ENCODE measurements around the gene PARVG.

PARVG gene

DNA sequence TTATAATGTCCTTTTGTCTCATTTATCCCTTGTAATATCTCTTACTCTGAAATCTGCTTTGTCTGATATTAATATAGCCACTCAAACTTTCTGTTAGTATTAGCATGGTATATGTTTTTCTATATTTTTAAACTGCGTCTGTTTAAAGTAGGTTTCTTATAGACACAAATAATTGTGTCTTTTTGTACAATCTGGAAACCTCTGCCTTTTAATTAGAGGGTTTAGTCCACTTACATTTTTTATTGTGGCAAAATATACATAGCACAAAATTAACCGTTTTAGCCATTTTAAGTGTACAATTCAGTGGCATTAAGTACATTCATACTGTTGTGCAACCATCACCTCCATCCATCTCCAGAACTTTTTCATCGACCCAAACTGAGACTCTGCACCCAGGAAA lies 28.6 kb downstream of the PARVG start:
- DNase-seq (ENCODE audit: insufficient read length, low spot score), result no peak
- FAIRE-seq, result no peak

DNA sequence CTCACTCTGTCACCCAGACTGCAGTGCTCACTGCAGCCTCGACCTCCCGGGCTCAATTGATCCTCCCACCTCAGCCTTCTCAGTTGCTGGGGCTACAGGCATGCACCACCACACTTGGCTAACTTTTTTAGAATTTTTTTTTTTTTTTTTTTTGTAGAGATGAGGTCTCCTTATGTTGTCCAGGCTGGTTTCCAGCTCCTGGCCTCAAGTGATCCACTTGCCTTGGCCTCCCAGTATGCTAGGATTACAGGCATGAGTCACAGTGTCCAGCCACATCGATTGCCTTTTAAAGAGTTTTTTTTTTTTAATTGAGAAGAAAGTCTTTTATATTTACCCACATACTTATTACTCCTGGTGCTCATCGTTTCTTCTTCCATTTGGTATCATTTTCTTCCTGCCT lies 30.0 kb downstream of the PARVG start:
- FAIRE-seq (no peak), DNase-seq (ENCODE audit: insufficient read length, low spot score) (no peak)

DNA sequence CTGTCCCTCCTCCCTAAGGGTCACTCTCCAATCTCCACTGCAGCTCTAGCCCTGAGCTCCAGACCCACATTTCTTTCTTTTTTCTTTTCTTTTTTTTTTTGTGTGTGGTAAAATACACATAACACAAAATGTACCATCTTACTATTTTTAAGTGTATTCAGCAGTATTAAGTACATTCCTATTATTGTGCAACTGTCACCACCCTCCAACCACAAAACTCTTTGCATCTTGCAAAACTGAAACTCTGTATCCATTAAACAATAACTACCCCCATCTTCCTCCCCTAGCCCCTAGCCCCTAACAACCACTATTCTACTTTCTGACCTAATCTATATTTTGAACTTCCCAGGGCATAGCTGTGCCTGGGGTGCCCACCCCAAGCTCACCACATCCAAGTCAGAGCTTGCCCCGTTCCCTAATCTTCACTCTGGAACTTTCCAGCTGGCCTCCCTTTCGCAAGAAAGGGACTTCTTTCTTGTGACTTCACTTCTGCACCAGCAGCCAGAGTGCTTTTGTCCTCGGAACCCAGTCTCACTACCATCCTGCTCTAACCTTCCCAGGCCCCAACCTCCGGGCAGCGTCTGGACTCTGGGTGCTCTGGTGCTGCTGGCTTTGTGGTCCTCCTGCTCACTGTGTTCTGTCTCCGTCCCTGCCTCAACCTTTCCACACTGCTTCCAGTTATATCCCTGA lies 30.7 kb downstream of the PARVG start:
- DNase-seq (ENCODE audit: insufficient read length, low spot score) (no peak), FAIRE-seq (no peak)

DNA sequence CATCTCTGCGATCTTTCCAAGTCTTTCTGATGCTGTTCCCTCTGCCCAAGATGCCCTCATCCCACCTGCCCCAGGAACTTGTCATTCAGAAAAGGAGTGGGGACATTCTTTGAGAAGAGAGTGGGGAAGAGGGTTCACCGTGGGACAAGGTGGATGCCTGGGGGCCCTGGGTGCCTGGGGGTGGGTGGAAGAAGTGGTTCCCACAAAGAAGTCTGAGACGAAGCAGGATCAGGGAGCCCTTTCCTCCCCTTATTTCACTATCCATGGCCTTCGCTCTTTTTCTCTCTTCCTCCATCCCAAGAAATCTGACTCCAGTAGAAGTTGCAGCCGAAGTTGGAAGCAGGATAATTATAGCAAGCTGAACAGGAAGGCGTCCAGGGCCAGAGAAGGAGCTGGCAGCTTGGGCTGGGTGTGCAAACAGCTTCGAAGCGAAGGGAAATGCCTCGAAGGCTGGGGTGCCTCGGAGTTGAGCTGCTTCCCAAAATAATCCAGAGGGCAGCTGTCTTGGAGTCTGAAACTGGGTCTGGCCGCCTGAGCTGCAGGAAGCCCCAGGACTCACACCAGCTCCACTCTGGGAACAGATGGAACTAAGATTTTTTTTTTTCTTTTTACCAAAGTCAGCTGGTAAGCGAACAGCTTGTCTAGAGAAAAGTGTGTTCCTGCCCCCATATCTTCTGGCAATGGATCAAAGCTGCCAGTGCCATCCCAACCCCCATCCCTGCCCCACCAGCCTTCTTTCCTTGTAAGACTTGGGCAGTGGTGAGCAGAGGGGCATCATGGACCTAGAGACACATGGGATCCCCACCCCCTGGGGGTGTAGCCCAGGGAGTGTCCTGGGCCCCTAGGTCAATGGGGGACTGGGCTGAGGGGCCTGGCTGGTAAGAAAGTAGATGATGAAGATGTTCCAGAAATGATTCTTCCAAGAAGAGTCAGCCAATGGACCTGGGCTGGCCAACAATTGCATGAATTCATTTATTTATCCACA lies 31.5 kb downstream of the PARVG start:
- DNase-seq (ENCODE audit: insufficient read length, low spot score) (no peak), FAIRE-seq (no peak)

DNA sequence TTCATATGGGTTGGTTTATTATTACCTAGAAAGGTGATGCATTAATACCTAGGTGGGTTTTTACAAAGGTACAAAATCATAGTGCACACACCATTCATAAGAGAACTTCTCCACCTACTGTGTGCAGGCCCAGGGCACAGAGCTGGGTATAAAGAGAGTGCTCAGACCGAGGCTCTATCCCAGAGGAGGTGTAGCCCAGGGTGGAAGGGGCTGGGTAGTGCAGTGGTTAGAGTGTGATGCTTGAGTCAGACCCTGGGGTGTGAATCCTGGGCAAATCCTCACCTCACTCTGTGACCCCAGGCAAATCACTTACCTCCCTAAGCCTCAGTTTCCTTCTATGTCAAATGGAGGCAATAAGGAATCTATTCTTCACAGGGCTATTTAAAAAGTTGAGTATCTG lies 32.2 kb downstream of the PARVG start:
- FAIRE-seq (no peak), DNase-seq (ENCODE audit: insufficient read length, low spot score) (no peak)

DNA sequence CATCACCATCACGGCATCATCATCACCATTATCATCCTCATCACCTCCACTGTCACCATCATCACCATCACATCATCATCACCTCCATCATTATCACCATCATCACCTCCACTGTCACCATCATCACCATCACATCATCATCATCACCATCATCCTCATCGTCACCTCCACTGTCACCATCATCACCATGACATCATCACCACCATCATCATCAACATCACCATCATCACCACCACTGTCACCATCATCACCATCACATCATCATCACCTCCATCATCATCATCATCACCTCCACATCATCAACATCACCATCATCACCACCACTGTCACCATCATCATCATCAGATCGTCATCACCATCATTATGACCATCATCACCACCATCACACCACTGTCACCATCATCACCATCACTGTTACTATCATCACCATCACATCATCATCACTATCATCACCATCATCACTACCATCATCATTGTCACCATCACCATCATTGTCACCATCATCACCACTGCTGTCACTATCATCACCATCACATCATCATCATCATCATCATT lies 32.8 kb downstream of the PARVG start:
- no peak for FAIRE-seq

DNA sequence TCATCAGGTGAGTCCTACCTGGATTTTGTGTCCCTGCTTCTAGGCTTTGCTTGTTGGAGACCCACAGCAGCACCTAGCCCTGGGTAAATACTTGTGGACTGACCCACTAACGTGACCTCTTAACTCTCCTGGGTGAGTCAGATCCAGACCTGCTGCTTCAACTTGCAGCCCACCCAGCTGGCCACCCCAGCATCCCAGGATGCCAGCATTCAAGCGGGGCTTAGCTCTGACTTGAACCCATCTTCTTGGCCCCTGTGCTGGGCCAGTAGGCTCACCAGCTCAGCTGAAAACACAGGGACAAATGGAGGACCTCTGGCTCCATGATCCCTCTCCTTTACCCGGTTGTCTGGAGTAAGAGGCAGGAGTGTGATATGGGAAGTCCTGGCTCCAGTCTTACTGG lies 33.5 kb downstream of the PARVG start:
- DNase-seq (ENCODE audit: insufficient read length, low spot score) (no peak), FAIRE-seq (no peak)

More for the DNA sequence above, 32.8 kb downstream of the PARVG start:
- DNase-seq (ENCODE audit: insufficient read length, low spot score), result no peak

DNA sequence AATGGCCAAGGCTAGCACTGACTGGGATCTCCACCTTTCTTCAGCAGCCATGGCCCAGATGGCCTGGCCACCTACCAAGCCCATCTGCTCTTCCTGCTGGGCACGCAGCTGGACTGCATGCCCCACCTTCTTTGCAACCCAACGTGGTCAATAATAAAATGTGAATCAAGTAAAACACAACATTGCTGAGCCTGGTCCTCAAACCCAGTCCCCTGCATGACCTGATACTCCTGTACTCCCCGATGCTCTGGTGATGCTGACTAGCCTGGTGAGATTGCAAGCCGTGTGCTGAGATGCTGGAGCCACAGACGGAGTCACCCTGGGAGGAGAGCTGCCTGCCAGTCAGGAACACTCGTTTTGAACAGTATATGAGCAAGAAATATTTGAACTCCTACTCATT lies 34.0 kb downstream of the PARVG start:
- FAIRE-seq, result no peak
- DNase-seq (ENCODE audit: insufficient read length, low spot score), result no peak

DNA sequence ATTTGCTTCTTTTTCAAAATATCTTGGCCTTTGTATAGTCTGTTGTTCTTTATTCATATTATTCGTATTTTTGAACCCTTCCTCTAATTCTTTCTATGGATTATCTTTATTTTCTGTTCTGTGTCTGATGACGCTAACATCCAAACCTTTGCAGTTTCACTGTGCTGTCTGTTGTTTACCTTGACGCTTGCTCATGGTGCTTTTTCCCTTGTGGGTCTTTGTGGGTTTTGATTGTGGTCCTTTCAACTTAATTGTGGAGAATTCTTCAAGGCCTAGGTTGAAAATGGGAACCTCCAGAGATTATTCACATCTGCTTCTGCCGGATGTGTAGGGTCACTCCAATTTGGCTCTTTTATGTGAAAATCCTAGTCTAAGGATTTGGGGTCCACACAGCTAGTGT lies 34.6 kb downstream of the PARVG start:
- DNase-seq (ENCODE audit: insufficient read length, low spot score) (no peak), FAIRE-seq (no peak)

DNA sequence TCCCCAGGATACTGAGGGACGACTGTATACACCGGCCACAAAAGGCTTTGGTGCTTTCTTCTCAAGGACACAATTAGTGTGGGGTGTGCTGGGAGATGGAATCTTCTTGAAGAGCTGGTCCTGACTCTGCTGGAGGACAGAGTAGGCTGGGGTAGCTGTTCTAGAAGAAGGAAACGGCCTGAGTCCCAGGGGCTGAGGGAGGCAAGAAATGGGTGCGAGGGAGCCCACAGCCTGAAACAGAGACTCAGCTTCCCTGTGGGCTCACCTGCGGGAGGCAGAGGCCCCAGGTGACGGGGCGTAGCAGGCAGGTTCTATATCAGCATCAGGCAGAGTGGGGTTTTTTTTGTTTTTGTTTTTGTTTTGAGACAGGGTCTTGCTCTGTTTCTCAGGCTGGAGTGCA lies 36.6 kb downstream of the PARVG start:
- DNase-seq (ENCODE audit: insufficient read length, low spot score) (no peak), FAIRE-seq (no peak)

DNA sequence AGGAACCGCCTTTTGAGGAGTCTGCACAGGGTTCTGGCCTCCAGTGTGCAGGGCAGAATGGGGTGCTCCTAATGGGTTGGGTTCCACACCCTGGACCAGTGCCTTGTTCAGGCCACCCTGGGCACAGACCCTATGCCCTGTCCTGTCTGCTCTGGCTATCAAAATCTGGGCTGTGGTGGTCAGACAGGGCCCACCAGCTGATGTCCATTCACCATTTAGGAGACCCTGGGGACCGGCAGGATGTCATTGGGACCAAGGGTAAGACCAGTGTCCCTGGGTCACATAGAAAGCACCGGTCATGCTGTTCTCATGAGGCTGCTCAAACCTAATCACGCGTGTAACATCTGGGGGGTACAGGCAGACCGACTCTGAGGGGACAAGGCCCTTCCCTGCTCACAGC lies 37.3 kb downstream of the PARVG start:
- no peak for FAIRE-seq
- DNase-seq (ENCODE audit: insufficient read length, low spot score), result no peak

DNA sequence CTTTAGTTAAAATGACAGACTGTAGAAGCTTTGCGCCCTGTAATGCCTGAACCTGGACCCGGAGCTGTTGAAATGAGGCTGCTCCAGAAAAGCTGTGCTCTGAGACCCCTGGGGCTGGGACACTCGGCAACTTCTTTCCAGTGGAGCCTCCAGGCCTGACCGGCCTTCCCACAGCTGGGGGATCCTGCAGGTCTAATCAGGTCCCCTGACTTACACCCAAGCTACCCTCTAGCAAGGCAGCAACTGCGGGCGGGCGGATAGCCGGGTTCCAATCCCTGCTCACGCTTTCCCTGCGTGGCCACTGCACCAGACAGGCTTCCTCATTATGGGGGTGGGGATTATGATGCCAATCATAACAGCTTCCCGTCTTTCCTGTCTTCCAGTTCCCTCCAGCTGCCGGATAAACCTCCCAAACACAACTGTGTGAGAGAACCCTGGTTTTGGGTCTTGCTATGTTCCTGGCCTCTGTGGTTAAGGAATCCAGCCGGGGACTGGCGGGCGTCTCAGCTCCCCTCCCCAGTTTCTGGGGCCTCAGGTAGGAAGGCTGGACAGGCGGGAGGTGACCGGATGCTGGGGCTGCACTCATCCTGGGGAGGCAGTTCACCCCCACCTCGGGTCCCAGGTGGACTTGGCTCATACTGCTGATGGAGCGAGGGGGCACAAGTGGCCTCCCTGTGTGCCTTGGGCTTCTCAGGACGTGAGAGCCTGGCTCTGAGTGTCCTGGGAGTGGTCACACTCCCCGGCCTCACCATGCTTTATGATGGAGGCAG lies 38.6 kb downstream of the PARVG start:
- DNase-seq (ENCODE audit: insufficient read length, low spot score), result no peak
- FAIRE-seq, result no peak

DNA sequence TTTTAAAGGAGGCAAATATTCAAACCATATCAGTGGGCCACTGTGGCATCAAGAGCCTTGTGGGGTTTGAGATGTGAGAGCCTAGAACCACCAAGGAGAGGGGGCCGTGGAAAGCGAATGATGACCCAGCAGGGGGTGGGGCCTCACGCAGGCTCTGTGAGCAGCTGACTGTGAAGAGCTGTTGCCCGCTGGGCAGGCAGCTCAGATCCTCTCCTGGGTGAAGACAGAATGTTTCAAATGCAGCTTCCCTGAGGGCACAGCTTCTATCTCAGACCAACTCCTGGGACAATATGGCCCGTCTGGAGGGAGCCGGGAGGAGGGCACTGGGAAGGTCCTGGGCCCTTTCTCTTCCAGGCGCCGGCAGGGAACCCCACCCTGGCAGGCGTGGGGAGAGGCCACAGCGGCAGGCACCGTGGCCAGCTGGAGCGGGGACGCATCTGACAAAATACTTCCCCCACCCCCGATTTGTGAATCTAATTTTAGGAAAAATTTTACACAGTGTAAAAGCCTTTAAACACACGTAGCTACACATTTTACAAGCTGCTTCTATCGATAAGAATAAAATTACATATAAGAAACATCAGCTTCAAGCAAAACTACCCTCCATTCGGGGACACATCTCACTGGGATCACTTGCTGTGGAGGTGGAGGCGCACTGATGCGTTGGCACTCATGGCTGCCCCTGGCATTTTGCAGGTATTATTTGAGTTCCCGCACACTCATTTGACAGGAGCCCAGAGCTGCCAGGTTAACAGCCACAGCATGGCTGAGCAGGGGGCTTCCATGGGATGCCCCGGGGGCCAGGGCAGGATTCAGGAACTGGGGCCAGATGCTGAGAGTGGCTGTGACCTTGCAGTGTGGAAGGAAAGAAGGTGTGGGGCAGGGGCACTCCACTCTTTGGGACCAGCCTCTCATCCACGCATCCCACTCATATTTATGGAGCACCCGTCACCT lies 40.3 kb downstream of the PARVG start:
- DNase-seq (ENCODE audit: insufficient read length, low spot score), result no peak
- no peak for FAIRE-seq

DNA sequence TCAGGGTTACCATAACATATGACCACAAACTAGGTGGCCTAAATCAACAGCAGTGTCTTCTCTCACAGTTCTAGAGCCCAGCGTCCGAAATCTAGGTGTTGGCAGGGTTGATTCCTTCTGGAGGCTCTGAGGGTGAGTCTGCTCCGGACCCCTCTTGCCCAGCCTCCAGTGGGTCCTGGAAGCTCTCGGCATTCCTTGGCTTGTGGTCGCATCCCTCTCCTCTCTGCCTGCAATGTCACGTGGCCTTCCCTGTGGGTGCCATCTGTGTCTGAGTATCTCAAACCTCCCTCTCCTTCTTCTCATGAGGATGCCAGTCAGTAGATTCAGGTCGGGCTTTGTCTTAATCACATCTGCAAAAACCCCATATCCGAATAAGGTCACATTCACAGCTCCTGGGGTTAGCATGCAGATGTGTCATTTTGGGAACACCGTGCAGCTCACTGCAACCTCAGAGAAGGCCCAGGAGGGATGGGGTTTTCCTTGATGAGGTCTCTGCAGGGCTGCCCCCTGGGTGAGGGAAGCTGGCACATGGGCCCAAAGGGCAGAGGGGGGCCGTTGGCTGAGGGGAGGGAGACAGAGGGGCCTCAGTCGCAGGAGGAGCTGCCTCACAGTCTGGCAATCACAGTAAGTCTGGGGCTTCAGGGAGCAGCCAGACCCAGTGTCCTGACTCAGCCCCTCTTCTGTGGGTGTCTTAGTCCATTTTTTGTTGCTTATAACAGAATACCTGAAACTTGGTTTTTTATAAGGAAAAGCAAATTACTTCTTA lies 41.2 kb downstream of the PARVG start:
- no peak for DNase-seq (ENCODE audit: insufficient read length, low spot score)
- no peak for FAIRE-seq

DNA sequence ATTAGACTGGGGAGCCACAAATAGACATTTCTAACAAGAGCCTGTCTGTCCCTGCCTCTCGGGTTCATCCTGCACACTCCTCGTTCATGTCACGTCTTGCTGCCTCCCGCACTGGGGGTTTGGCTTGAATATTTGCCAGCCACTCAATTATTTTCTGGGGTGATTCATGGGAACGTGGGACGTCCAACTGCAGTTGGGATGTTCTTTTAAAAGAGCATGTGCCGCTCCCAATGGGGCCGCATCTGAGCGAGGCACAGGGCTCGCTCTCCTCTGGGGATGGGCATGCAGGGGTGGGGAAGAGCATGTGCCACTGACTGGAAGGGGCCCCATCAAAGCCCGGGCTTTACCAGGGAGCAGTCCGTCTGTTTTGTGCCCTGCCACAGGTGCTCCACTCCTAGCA lies 43.4 kb downstream of the PARVG start:
- no peak for FAIRE-seq
- DNase-seq (ENCODE audit: insufficient read length, low spot score), result no peak

DNA sequence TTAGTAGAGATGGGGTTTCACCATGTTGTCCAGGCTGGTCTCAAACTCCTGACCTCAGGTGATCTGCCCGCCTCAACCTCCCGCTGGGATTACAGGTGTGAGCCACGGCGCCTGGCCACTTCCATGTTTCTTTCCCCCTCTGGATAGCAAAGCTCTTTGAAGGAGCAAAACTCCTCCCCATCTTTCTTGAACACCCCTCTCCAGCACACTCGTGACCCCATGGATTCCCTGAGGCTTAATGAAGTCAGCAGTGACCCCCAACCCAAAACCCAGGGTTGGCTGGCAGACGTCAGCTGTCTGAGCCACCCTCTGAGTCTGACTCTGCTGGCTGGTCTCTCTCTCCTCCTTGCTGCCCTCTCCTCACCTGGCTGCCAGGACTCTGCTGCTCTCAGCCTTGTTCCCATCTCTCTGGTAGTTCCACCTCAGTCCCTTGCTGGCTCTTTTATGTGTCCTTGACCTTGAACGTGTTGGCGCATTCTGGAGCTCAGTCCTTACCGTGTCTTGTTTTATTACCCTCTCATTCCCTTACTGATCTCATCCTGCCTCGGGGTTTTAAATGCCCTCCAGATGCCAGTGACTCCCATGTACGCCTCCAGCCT lies 44.5 kb downstream of the PARVG start:
- FAIRE-seq (no peak), DNase-seq (ENCODE audit: insufficient read length, low spot score) (no peak)

DNA sequence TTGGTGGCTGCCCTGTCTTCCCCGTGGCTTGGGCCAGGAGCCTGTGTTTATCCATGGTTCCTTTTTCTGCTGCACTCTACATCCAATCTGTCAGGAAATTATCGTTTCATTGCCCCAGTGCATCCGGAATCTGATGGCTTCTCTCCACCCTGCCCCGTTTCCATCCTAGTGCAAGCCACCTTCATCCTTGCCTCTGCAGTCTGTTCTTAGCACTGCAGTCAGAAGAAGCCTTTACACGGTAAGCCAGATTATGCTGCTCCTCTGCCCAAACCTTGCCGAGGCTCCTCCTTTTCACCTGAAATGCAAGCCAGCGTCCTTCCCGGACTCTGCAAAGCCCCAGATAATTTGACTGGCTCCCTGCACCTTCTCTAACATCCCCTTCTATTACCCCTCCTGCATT lies 45.1 kb downstream of the PARVG start:
- DNase-seq (ENCODE audit: insufficient read length, low spot score) (no peak), FAIRE-seq (no peak)

DNA sequence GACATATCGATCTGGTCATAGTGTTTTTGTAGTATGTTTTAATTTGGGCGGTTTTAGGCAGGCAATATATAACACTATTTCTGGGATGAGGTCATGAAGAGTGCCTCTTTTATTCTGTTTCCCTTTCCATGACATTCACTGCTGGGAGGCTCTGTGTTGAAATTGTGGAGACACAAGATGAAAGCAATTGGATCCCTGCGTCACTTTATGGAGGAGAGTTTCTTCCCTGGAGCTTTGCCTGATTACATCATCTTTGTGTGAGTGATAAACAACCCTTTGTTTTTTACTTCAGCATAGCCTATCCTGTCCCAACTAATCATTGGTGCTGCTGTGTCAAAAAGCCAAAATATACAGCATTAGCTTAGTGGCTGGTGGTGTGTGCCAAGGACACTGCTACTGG lies 48.6 kb downstream of the PARVG start:
- no peak for FAIRE-seq
- DNase-seq (ENCODE audit: insufficient read length, low spot score), result no peak

DNA sequence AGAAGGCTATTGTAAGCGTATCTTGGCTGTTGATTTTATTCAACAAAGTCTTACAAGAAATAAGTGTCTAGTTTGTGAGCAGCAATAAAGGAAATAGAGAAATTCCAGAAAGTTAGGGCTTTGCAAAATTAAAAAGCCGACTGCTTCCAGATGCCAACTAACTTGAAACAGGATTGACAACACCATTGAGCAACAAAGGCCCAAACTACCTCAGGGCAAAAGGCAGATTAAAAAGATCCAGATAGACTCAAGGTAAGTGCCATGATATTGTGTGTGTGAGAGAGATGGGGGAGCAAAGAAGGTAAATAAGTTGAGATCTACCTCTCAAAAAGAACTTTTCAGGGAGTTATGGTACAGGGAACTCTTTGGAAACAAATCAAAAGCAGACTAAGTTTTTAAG lies 49.1 kb downstream of the PARVG start:
- no peak for FAIRE-seq
- no peak for DNase-seq (ENCODE audit: insufficient read length, low spot score)

Data from GM19239 (cell line).